TTC549 (cell line): Measurements from ENCODE around the gene SPG11.
"Not testable (repeated sequence)": the region's sequence is repeated elsewhere in the genome, so short reads cannot be mapped to it uniquely, and the experiment has no call there.

Source experiments
- FAIRE-seq: peaks from 2 replicates; lab custom pipeline; 2012; peaks lifted over from hg19 to GRCh38; lab: Jason Lieb, UNC

The SPG11 gene

GRCh38 chr15:44554934-44555723, 108.3 kb downstream of the SPG11 start:
- no peak for FAIRE-seq

- no peak for FAIRE-seq
Measured at GRCh38 chr15:44550734-44551133, 112.7 kb downstream of the SPG11 start.

GRCh38 chr15:44550256-44550655, 113.2 kb downstream of the SPG11 start:
- FAIRE-seq: no peak

- not testable (repeated sequence) for FAIRE-seq
Measured at GRCh38 chr15:44549152-44549551, 114.3 kb downstream of the SPG11 start.

GRCh38 chr15:44545913-44546802, 117.3 kb downstream of the SPG11 start:
- no peak for FAIRE-seq

- not testable (repeated sequence) for FAIRE-seq
Measured at GRCh38 chr15:44544745-44545144, 118.7 kb downstream of the SPG11 start.

- FAIRE-seq: no peak
Measured at GRCh38 chr15:44542596-44542995, 120.9 kb downstream of the SPG11 start.

- FAIRE-seq: no peak
Measured at GRCh38 chr15:44541282-44541958, 122.0 kb downstream of the SPG11 start.

GRCh38 chr15:44537735-44538240, 125.7 kb downstream of the SPG11 start:
- FAIRE-seq: no peak

GRCh38 chr15:44536962-44537734, 126.3 kb downstream of the SPG11 start, which contains the start of gene EIF3J:
TSS of gene EIF3J (plus strand) at chr15:44537147. CDS start at chr15:44537195, 48 bp downstream.
- FAIRE-seq: no peak

- FAIRE-seq: no peak
Measured at GRCh38 chr15:44536302-44536961, 127.0 kb downstream of the SPG11 start.

- no peak for FAIRE-seq
Measured at GRCh38 chr15:44535523-44536301, 127.8 kb downstream of the SPG11 start.

GRCh38 chr15:44535092-44535491, 128.4 kb downstream of the SPG11 start:
- FAIRE-seq: no peak

GRCh38 chr15:44532689-44533088, 130.8 kb downstream of the SPG11 start:
- no peak for FAIRE-seq

GRCh38 chr15:44532275-44532674, 131.2 kb downstream of the SPG11 start:
- not testable (repeated sequence) for FAIRE-seq

GRCh38 chr15:44530653-44531052, 132.8 kb downstream of the SPG11 start:
- no peak for FAIRE-seq

GRCh38 chr15:44529864-44530604, 133.4 kb downstream of the SPG11 start:
- FAIRE-seq: no peak

GRCh38 chr15:44527241-44527640, 136.2 kb downstream of the SPG11 start:
- no peak for FAIRE-seq

- FAIRE-seq: no peak
Measured at GRCh38 chr15:44525018-44525417, 138.4 kb downstream of the SPG11 start.
